A673 (cell line): Measurements from ENCODE around the gene ARSD.

ENCODE experiments used
- EZH2 ChIP-seq: fragments of 200-600 bp; sonication (generic); IDR thresholded peaks from 2 replicates; pipeline ENCODE4 v1.6.1; 2017; ENCODE audit warnings: borderline replicate concordance, low read depth, mild to moderate bottlenecking, mixed read lengths, antibody characterized with exemption, low read length; ENCODE audit not compliant: poor library complexity, severe bottlenecking
- TF ChIP-seq, protein P1 (sequence below): fragments of 300-800, 200-600 bp; sonication (generic); conservative IDR thresholded peaks from 2 replicates; pipeline ENCODE4 v1.5.1; 2017; ENCODE audit warnings: low read depth, mild to moderate bottlenecking, antibody characterized with exemption, low read length, moderate library complexity, mixed read lengths

DNA sequence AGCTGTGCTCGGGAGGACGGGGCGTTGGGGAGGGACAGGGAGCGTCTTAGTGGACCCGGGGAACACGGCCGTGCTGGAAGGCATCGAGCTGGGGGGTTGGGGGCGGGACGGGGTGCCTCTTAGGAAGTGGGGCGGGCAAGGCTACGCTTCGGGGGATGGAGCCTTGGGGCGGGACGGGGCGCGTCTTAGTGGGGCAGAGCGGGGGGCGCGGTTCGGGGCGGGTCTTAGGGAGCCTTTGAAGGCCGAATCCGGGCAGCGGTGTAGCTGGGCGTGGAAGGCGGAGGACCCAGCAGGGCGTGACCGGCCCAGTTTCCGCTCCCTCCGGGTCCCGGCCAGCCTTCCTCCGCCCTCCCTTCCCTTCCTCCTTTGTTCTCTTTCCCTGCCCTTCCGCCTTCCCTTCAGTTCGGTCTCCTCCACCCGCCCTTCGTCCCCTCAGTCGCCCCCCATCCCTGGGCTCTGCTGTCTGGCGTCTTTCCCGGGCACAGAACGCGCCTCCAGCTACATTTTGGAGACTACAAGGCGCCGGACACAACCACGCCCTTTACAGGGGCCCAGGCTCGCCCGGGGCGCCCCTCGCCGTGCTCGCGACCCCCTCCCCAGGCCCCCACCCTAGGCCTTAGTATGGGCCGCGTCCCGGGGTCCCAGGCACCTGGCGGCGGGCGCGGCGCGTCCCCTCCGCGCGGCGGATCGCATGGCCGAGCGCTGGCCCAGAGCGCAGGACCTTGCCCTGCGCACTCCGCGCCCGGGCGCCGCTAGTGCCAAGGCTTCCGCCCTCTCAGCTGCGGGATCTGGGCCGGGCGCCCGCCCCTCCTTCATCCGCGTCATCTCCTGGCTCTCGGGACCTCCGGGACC, at the start of gene ARSD:
- TF ChIP-seq, protein P1, sequence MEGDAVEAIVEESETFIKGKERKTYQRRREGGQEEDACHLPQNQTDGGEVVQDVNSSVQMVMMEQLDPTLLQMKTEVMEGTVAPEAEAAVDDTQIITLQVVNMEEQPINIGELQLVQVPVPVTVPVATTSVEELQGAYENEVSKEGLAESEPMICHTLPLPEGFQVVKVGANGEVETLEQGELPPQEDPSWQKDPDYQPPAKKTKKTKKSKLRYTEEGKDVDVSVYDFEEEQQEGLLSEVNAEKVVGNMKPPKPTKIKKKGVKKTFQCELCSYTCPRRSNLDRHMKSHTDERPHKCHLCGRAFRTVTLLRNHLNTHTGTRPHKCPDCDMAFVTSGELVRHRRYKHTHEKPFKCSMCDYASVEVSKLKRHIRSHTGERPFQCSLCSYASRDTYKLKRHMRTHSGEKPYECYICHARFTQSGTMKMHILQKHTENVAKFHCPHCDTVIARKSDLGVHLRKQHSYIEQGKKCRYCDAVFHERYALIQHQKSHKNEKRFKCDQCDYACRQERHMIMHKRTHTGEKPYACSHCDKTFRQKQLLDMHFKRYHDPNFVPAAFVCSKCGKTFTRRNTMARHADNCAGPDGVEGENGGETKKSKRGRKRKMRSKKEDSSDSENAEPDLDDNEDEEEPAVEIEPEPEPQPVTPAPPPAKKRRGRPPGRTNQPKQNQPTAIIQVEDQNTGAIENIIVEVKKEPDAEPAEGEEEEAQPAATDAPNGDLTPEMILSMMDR, result no peak
- TF ChIP-seq EZH2, result no peak
